Progenitor cell of endocrine pancreas (in vitro differentiated cells): ENCODE measurements around the gene OPHN1. TPM values are rescaled to one million over a fixed set of nuclear protein-coding genes. Genes with fewer than 3 reads are reported as not detected.

Experiments
- DNase-seq: peaks from one replicate; pipeline ENCODE4 v3.0.0; 2021; ENCODE audit warnings: low spot score; ENCODE audit not compliant: unreplicated experiment
- H3K27ac Mint-ChIP-seq: 2 replicates; pipeline ENCODE4 v1.8.0; 2021; ENCODE audit warnings: mild to moderate bottlenecking, moderate library complexity, mixed read lengths
- H3K27me3 Mint-ChIP-seq: 2 replicates; pipeline ENCODE4 v1.8.0; 2021; ENCODE audit warnings: mixed read lengths
- H3K36me3 Mint-ChIP-seq: 2 replicates; pipeline ENCODE4 v1.8.0; 2022; ENCODE audit warnings: mixed read lengths; ENCODE audit not compliant: insufficient read depth
- H3K4me1 Mint-ChIP-seq: 2 replicates; pipeline ENCODE4 v1.8.0; 2021; ENCODE audit warnings: low read depth, mixed read lengths
- H3K4me3 Mint-ChIP-seq: 2 replicates; pipeline ENCODE4 v1.8.0; 2021; ENCODE audit warnings: low read depth, mild to moderate bottlenecking, moderate library complexity, mixed read lengths
- H3K9me3 Mint-ChIP-seq: 2 replicates; pipeline ENCODE4 v1.8.0; 2021; ENCODE audit warnings: low read depth, mixed read lengths
- CTCF ChIP-seq: fragments of 200-600 bp; sonication (generic); IDR thresholded peaks from one replicate; pipeline ENCODE4 v1.5.0; 2021; ENCODE audit warnings: antibody characterized with exemption, mild to moderate bottlenecking; ENCODE audit not compliant: unreplicated experiment
- total RNA-seq: library from RNA; stranded (reverse); gene quantifications from 2 replicates; pipeline ENCODE4 v1.2.1, GENCODE V29; 2021

OPHN1 gene
- total RNA-seq, 1 donor from 2014 or later, result 7.2 TPM

DNA sequence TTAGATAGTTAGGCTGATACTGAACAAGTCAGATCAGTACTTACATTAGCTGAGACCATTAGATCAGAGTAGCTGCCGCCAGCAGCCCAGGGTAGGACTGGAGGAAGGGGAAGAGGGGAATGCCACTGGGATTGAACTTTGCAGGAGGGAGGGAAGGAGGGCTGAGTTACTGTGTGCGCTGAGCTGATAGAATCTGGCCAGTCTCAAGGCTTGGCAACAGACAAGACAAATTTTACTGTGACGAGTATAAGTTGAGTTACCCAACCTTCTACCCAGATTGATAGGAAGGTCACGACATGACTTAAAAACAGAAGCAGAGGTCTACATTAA, 372.1 kb downstream of the OPHN1 start:
- TF ChIP-seq CTCF, result no peak
- no peaks in the 10 kb centered on the region for H3K27me3 Mint-ChIP-seq
- H3K9me3 Mint-ChIP-seq, result peaks cover 17% of the 10 kb centered on the region
- H3K4me1 Mint-ChIP-seq, result peaks cover 4% of the 10 kb centered on the region
- no peak for DNase-seq
- H3K4me3 Mint-ChIP-seq, result no peak overlapping the region
- H3K27ac Mint-ChIP-seq, result no peak overlapping the region
- H3K36me3 Mint-ChIP-seq, result peaks cover 3% of the 10 kb centered on the region

- TF ChIP-seq CTCF, result no peak
- Mint-ChIP-seq H3K4me1 (peaks cover 4% of the 10 kb centered on the region), H3K9me3 (peaks cover 17% of the 10 kb centered on the region), H3K27ac (no peak overlapping the region), H3K4me3 (no peak overlapping the region), H3K36me3 (peaks cover 3% of the 10 kb centered on the region), H3K27me3 (no peaks in the 10 kb centered on the region)
- DNase-seq, result no peak
Observed at GRCh38 chrX:68060506-68061205, 372.6 kb downstream of the OPHN1 start.

DNA sequence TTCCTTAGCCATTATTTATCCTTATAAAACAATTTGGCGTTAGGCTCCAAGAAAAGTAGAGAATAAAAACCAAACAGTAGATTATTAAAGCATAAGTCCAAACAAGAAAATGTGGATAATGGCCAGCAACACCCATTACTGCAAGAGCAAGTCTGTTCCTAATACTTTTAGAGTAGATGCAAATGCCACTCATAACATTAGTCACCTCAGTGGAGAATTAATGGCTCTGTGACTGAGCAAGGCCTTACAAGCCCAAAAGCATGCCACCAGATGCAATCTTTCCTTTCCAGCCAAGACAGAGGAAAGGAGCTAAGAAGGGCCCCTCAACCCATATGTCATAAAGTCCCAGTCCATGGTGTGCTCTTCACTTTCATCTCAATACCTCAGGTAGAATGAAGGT, 373.8 kb downstream of the OPHN1 start:
- Mint-ChIP-seq H3K4me3 (no peak overlapping the region), H3K4me1 (peaks cover 4% of the 10 kb centered on the region), H3K27ac (no peak overlapping the region), H3K27me3 (no peaks in the 10 kb centered on the region), H3K36me3 (peaks cover 3% of the 10 kb centered on the region), H3K9me3 (peaks cover 17% of the 10 kb centered on the region)
- DNase-seq, result no peak
- no peak for TF ChIP-seq CTCF

GRCh38 chrX:68049466-68049865, 383.8 kb downstream of the OPHN1 start:
- no peak for TF ChIP-seq CTCF
- H3K4me1 Mint-ChIP-seq, result no peaks in the 10 kb centered on the region
- H3K4me3 Mint-ChIP-seq, result no peak overlapping the region
- peaks cover 30% of the 10 kb centered on the region for H3K9me3 Mint-ChIP-seq
- no peak overlapping the region for H3K27ac Mint-ChIP-seq
- no peak for DNase-seq
- H3K36me3 Mint-ChIP-seq, result peaks cover 2% of the 10 kb centered on the region
- no peaks in the 10 kb centered on the region for H3K27me3 Mint-ChIP-seq

GRCh38 chrX:68048774-68049173, 384.5 kb downstream of the OPHN1 start:
- peaks cover 2% of the 10 kb centered on the region for H3K36me3 Mint-ChIP-seq
- no peaks in the 10 kb centered on the region for H3K27me3 Mint-ChIP-seq
- peaks cover 30% of the 10 kb centered on the region for H3K9me3 Mint-ChIP-seq
- H3K4me3 Mint-ChIP-seq, result no peak overlapping the region
- H3K27ac Mint-ChIP-seq, result no peak overlapping the region
- TF ChIP-seq CTCF, result no peak
- no peak for DNase-seq
- H3K4me1 Mint-ChIP-seq, result no peaks in the 10 kb centered on the region
